Superior temporal gyrus (tissue), 1 donor: ENCODE data around the gene S100P.
A peak's percentile ranks its signal among the peaks of the same experiment; 100 is the strongest.
"Not testable (repeated sequence)": the region's sequence is repeated elsewhere in the genome, so short reads cannot be mapped to it uniquely, and the experiment has no call there.

Experiments
- DNase-seq: peaks from one replicate; pipeline ENCODE4 v3.0.0-alpha.2; 2016; ENCODE audit errors: extremely low spot score

Gene S100P

DNA sequence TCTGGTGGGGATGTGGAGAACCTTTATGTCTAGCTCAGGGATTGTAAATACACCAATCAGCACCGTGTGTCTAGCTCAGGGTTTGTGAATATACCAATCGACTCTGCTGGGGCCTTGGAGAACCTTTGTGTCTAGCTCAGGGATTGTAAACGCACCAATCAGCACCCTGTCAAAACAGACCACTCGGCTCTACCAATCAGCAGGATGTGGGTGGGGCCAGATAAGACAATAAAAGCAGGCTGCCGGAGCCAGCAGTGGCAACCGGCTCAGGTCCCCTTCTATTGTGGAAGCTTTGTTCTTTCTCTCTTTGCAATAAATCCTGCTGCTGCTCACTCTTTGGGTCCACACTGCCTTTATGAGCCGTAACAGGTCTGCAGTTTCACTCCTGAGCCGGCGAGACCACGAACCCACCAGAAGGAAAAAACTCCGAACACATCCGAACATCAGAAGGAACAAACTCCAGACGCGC is 20.5 kb upstream of the S100P start:
- DNase-seq = not testable (repeated sequence)

DNA sequence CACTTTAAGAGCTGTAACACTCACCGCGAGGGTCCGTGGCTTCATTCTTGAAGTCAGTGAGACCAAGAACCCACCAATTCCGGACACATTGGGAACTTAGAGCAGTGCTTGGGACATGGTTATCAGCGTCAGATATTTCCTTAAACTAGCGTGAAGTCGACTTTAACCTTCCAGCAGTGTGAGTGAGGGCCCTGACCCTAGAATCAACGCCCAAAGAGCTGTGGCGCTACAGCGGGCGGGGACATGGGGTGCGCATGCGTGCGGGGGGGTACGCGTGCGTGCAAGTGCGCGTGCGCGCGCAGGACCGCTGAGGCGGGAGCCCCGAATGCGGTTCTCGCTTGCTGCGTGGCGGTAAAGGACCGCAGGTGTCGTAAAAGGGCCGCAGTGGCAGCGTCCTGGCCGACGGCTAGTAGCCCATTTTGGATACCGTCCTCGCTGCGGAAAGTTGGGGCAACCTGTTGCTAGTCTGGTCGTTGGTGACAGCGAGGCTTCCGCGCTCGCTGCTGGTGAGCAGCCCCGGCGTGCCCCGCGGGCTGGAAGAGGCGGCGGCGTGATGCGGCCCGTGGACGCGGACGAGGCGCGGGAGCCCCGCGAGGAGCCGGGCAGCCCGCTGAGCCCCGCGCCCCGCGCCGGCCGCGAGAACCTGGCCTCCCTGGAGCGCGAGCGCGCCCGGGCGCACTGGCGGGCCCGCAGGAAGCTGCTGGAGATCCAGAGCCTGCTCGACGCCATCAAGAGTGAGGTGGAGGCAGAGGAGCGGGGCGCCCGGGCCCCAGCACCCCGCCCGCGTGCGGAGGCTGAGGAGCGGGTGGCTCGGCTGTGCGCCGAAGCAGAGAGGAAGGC is 19.8 kb upstream of the S100P start:
- DNase-seq = peak; percentile 97

DNA sequence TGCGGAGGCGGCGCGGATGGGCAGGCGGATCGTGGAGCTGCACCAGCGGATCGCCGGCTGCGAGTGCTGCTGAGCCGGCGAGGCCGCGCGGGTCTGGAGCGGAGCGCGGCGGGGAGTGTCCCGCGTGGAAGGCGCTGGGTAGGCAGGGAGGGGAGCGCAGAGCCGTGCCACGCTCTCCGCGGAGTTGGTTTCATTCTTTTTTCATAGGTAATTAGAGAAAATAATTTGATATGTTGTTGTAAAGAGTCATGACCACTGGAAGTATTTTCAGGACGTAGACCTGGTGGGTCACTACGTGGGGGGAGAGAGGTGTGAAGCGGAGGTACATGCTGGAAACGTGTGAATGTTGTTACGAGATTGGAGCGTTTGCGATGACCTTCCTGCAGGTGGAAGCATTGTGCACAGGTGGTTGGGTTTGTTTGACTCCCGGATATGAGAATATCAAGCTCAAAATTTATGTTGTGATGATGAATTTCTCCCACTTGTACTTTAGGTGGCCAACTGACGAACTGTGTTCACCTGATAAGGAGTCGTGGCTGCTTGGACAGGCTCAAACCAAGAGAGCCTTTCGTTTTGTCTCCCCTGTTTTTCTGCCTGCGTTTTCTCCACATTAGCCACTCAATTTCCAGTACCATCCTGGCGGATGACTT is 19.1 kb upstream of the S100P start:
- DNase-seq = peak; percentile 18

DNA sequence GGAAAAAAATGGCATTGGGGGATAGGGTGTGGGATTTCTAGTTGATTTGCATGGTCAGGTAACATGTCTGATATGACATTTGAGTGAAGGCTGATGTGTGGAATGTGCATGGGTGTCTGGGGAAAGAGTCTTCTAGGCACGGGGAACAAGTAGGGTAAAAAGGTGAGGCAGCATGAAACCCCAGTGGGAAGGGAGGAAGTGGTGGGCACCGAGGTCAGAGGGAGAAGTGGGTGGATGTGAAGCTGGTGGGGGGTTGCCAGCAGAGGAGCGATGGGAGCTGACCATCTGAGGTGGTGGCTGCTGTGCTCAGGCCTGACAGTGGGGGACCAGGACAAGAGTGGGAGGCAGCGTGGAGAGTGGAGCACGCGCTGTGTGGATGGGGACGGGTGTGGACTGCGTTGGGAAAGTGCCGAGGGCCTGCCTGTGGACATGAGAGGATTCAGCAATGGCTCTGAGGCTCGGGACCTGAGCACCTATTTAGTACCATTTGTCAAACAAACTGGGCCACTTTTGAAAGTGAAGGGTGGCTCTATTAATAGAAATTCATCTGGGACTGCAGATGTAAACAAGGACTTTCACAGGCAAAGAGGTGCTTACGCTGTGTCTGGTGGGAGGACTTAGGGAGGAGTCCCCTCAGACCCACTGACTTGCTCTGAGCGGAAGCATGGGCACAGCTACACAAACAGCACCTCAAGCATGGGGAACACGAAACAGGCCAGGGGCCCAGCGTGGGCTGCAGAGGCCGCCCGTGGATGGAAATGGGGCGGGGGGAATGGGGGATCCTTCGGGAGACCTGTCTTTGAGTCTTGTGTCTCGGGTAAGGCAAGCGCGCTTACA is 16.7 kb upstream of the S100P start:
- no peak for DNase-seq

DNA sequence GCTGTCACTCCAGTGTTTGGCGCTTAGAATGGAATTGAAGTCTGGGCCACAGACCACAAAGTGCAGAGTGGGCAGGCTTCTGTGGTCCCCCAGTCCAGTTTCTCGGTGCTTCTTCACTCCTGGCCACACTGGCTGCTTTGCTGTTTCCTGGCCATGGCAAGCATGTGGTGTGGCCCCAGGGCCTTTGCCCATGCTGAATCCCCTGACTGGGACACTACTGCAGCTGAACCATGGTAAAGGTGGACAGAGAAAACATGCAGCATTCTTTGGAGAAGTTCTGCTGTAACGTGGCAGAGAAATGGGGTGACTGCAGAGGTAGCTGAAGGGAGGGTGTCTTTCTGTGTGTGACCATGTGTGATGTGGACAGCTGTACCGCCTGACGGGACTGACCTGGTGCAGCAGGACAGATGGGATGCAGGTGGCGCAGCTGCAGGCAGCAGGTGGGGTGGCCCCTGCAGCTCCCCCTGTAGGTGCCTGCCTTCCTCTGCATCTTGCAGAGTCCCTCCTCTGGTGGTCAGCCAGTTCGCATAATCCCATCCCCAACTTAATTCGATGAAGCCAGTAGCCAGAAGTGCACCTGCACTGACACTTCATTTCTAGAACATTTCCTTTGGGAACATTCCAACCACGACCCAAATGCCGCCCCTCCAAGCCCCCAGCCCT is 13.2 kb upstream of the S100P start:
- DNase-seq = no peak

DNA sequence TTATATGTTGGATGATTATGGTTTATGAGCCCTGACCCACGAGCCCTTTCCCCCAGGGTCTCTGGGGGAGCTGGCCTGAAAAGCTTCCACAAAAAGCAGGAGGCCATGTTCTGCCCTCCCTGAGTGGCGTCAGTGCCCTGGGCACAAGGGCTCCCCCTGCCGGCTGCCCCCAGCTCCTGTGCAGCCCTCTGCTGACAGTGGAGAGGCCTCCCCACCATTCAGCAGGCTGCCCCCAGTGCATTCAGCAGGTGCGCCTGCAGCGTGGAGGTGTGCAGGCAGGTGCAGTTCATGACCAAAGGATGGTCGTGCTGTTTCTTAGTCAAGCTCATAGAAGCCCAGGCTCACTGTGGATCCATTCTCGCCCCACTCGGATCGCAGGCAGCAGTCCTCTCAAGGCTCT is 12.5 kb upstream of the S100P start:
- DNase-seq = no peak

DNA sequence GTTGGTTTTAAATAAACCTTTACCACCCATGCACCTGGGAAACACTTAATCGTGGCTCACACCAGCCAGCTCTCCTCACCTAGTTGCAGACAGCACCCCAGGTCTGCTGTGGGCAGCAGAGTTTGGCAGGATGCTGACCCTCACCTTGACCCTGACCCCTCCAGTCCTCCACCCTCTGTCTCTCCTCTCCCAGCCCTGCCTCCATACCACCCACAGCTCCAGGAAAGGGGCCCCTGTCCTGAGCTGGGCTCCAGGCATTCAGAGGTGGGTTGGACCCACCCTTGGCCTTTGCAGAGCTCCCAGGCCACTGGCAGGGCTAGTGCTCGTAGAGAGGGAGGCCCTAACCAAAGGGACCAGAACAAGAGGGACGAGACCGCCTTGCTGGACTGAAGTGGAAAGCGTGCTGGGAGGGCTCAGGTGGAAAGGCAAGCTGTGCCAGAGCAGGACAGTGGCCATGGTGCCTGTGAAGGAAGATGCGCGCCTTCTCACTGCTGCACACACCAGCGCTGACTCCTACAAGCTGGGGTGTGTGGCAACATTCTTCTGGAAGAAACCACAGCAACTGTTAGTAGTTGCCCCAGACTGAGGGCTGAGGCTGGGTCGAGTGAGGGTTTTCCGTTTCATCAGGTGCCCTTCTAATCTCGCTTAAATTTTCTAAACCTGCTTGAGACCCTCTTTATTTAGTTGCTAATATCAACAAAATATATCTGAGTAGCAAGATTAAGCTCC is 10.7 kb upstream of the S100P start:
- DNase-seq = no peak

DNA sequence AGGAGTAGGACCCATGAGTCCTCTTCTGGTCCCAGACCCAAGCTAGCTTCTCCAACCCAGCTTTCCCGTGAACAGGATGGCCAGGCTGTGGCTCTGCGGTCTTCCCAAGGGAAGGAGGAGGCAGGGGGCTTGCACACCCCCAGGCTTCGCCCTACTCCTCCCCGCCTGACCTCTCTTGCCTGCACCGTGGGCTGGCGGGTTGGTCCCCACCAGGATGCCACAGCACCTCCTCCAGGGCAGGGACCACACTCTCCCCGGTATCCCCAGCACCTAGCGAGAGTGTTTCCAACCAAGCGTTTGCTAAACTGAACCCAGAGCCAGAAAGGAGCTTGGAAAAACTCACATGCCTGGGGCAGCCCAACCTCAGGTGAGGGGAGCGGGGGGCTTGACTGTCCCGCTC is 9.0 kb upstream of the S100P start:
- DNase-seq = no peak

DNA sequence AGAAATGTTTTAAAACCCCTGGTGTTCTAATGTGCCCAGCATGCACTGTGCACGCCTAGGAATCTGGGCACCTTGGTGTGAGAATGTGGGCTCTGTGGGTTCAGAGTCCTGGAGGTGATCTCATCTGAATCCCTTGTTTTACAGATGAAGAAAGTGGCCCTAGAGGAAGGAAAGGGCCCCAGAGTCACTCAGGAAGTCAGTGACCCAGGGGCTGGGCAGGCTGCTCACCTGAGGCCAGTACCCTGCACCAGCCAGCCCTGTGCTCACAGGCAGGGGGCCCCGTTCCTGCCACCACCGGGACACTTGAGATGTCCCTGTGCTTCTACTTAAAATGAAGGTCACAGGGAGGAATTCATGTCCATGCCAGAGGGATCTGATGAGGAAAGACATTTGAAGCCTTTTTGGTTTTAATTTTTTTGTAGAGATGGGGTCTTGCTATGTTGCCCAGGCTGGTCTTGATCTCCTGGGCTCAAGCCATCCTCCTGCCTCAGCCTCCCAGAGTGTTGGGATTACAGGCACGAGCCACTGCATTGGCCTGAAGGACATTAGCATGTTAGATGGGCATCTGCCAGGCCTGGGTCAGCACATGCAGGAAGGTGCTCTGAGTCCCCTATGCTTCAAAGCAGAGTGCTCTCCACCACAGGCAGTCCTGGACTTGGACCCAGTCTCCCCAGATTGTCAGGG is 7.4 kb upstream of the S100P start:
- DNase-seq = no peak

DNA sequence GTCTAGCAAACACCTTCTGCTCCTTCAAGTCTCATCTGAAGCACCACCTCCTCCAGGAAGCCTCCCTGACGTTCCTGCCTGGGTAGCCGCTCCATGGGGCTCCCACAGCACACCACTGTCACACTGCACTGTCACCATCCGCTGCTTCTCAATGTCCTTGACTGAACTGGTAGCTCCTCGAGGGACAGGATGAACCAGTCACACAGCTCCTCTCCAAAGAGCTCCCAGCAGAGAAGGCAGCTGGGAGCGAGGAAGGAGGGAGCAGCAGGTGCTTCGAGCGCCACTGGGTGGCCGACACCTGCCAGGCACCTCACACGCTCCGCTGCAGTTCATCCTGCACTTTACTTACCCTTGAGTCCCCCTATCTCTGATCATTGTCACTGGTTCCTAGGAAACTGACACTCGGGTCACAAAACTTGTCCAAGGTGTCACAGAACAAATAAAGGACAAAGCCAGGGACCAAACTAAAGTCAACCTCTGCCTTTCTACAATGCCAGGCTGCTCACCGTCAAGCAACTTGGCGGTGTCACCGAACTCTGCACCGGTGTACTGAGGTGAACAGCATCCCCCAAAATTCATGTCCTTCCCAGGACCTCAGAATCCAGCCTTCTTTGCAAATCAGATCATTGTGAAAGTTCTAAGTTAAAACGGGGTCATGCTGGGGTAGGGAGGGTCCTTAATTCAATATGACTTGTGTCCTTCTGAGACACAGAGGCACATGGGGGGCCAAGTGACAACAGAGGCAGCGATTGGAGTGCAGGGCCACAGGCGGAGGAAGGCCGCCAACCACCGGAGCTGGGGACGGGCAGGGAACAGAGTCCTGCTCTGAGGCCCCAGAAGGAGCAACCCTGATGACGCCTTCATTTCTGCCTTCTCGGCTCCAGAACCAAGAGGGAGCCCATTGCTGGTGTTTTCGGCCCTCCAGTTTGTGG is 5.5 kb upstream of the S100P start:
- no peak for DNase-seq

DNA sequence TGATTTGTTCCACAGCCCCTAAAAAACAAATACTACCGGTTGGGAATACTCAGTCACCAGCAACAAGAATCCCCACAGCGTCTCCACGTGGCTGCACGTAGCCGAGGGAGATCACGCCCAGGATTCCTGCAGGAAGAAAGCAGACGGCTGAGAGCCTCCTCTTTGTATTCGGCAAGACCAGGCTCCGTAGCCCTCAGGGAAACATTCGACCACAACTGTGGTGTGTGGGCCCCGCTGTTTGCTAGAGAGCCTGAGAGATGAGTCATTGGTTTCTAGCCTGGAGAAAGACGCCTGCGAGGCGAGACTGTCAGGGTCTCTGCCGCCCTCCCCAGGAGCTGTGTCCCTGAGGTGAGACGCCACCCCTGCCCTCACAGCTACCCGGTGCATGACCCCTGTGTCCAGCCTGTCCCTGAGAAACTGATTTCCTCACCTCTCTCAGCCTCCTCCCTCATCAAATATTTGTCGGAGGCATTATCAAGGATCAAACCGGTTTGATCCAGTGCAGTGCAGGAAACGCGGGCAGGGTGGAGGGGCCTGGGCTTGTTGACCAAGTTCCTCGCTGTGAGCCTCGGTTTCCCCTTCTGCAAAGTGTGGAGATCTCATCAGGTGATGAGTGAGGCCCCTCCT is 4.7 kb upstream of the S100P start:
- DNase-seq = no peak

DNA sequence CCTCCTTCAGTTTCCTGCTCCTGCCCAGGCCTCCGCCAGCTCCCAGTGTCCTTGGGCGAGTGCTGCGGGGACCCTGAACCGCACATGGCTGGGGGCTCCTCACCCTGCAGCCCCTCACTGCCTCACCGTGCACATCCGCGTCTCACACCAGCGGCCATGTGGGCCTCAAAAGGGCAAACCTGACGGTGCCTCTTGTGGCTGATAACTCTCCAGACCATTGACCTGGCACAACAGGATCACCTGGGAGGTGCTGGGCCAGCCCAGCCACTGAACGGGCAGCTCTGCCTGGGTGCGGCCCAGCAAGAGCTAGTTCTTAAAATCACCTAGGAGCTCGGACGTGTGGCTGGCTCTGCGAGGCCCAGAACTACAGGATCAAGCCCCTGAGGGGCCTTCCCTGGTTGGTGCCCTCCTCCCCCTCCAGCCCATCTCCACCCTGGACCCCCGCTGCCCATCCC is 4.1 kb upstream of the S100P start:
- no peak for DNase-seq

DNA sequence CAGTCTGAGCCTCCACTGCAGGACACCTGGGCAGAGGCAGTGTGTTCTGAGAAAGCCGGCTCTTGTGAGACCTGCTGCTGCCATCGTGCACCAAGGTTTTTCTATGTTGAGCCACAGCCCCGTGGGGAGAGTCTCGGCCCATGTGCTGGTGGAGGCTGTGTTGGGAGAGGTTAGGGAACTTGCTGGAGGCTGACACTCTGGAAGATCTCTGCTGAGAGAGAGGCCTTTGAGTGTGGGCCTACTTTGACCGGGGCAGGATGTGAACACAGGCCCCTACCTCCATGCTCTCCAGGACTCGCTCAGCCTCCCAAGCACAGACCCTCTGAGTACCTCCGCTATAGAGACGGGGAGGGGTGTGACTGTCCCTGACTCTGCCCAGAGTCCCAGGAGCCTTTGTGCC is 1.3 kb upstream of the S100P start:
- no peak for DNase-seq

DNA sequence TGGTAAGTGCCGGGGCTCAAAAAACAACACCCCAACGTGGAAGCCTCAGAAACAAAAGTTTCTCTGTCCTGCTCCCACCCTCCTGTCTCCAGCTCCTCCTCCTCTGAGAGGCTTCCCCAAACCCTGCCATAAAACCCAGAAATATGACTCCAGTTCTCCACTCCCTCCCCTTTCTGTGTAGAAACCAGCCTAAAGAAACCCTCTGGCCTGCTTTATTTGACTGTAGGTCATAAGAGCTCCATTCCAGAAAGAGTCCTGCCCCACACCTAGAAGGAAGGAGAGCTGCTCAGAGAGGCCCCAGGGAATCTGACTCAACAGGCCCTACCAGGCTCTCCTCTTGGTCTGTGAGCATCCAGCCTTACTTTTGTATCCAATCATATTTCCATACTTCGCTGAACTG is 872 bp upstream of the S100P start:
- no peak for DNase-seq

DNA sequence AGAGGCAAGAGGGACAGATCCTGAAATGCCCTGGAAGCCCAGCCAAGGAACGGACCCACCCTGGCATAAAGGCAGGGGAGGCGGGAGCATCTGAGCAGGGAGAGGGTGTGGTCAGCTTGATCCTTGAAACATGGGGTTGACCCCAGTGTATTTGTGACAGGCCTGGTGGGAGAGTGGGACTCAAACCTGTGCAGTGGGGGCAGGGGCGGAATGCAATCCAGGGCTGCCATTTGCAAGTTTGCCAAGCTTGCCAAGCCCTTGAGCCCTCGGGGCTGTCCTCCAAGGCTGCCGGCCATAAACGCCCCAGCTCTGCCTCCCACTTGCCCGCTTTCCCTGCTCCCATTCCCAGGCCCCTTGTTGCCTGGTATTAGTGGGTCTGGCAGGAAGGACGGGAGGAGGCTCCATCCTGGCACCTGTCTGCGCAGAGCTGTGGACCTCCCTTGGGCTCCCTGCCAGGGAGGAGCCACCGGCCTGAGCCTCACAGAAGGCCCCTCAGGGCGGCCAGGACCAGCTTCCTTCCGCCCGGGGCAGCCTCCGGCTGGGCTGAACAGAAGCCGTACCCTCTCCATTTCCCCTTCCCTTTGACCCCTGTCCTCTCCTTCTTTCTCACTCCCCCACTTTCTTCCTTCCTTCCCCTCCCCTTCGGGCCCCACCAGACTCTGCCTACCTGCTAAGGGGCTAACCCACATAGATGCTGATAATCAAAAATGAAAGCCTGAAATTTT is 661 bp downstream of the S100P start:
- DNase-seq = no peak

DNA sequence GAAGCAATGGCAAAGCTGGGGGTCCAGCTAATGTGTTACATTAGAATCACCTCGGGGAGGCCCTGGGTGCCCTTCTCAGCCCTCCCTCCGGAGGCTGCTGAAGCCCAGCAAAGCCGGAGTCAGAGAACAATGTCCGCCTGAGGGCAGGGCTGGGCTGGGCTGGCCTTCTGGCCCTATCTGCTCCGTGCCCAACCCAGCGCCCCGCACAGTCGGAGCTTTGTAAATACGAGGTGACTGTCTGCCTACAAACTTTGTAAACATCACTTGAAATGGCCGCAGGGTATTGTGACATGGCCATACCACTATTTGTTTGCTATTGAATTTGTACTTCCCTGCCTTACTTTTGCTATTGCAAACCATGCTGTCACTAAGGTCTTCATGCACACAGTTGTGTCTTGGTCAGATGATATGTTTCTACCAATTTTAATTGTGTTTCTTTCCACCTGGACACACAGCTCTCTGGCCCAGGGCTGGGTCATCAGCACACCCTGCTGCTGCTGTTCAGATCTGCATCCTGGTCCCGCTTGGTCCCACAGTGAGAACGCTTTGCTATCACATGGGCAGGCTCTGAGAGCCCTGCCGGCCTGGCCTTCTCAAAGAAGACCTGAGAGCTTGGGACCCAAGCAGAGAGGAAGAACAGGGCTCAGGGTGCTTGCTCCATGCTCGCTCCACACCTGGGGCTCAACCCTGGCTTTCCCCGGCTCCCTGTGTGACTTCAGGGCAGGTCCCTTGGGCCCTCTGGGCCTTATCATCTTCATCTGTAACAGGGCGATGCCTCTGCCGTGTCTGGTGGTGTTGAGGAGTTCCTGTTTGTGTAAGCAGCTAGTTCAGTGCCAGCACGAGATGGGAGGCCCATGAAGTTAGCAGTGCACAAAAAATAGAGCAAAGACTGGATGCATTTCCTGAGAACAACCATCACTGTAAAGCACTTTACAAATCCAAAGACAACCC is 2.3 kb downstream of the S100P start:
- DNase-seq = no peak

DNA sequence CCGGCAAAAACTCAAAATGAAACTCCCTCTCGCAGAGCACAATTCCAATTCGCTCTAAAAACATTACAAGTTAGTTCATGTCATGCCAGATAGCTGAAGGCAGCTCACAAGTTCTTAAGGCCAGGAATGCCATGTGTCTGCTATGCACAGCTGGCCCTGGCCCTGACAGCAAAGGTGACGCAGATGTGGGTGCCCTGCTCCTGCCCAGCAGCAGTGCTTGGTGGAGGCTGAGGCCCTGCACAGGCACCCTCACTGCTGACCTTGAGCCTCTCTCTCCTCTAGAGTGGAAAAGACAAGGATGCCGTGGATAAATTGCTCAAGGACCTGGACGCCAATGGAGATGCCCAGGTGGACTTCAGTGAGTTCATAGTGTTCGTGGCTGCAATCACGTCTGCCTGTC is 2.9 kb downstream of the S100P start:
- DNase-seq = no peak
